GM19043 (cell line): ENCODE results near the gene C16orf54.
"Not testable (repeated sequence)": the region's sequence is repeated elsewhere in the genome, so short reads cannot be mapped to it uniquely, and the experiment has no call there.

Source experiments
- ATAC-seq: cut with Tn5 transposase; IDR thresholded peaks from one replicate; pipeline ENCODE4 v1.9.1; 2021; ENCODE audit warnings: low read depth; ENCODE audit not compliant: unreplicated experiment

The C16orf54 gene

GRCh38 chr16:29770250-29770929 is 24.6 kb upstream of the C16orf54 start:
- no peak for ATAC-seq

GRCh38 chr16:29769507-29769906 is 23.7 kb upstream of the C16orf54 start:
- ATAC-seq: no peak

- ATAC-seq: no peak
Measured at GRCh38 chr16:29767062-29767461, 21.3 kb upstream of the C16orf54 start.

GRCh38 chr16:29766571-29766970 is 20.8 kb upstream of the C16orf54 start:
- ATAC-seq: no peak

GRCh38 chr16:29765167-29766032 is 19.6 kb upstream of the C16orf54 start:
- ATAC-seq: no peak

- ATAC-seq: no peak
Measured at GRCh38 chr16:29763326-29763725, 17.5 kb upstream of the C16orf54 start.

- ATAC-seq: no peak
Measured at GRCh38 chr16:29761882-29762281, 16.1 kb upstream of the C16orf54 start.

- not testable (repeated sequence) for ATAC-seq
Measured at GRCh38 chr16:29761280-29761651, 15.5 kb upstream of the C16orf54 start.

- no peak for ATAC-seq
Measured at GRCh38 chr16:29760567-29761279, 14.9 kb upstream of the C16orf54 start.

GRCh38 chr16:29757950-29758466 is 12.2 kb upstream of the C16orf54 start:
- ATAC-seq: no peak

GRCh38 chr16:29757086-29757485 is 11.3 kb upstream of the C16orf54 start:
- not testable (repeated sequence) for ATAC-seq

GRCh38 chr16:29756654-29757053 is 10.9 kb upstream of the C16orf54 start:
- ATAC-seq: no peak

GRCh38 chr16:29753516-29753915 is 7.7 kb upstream of the C16orf54 start:
- no peak for ATAC-seq

- not testable (repeated sequence) for ATAC-seq
Measured at GRCh38 chr16:29748760-29749149, 3.0 kb upstream of the C16orf54 start.

- ATAC-seq: no peak
Measured at GRCh38 chr16:29747947-29748759, 2.4 kb upstream of the C16orf54 start.

- not testable (repeated sequence) for ATAC-seq
Measured at GRCh38 chr16:29746518-29746917, 728 bp upstream of the C16orf54 start.

- peak; percentile 28 for ATAC-seq
Measured at GRCh38 chr16:29745121-29745852, 503 bp downstream of the C16orf54 start.

GRCh38 chr16:29744541-29745101 is 1.2 kb downstream of the C16orf54 start:
- no peak for ATAC-seq

- ATAC-seq: no peak
Measured at GRCh38 chr16:29743827-29744531, 1.8 kb downstream of the C16orf54 start.
